Ramos (cell line): ENCODE data around the gene STIP1.

Experiments used
- in situ Hi-C: fragments of 300-500 bp; cut with MboI; formaldehyde crosslinking; loops from one replicate; pipeline ENCODE4 v1.14.3; 2022; ENCODE audit warnings: low sequenced_read_pairs; ENCODE audit not compliant: unreplicated experiment

The STIP1 gene

DNA sequence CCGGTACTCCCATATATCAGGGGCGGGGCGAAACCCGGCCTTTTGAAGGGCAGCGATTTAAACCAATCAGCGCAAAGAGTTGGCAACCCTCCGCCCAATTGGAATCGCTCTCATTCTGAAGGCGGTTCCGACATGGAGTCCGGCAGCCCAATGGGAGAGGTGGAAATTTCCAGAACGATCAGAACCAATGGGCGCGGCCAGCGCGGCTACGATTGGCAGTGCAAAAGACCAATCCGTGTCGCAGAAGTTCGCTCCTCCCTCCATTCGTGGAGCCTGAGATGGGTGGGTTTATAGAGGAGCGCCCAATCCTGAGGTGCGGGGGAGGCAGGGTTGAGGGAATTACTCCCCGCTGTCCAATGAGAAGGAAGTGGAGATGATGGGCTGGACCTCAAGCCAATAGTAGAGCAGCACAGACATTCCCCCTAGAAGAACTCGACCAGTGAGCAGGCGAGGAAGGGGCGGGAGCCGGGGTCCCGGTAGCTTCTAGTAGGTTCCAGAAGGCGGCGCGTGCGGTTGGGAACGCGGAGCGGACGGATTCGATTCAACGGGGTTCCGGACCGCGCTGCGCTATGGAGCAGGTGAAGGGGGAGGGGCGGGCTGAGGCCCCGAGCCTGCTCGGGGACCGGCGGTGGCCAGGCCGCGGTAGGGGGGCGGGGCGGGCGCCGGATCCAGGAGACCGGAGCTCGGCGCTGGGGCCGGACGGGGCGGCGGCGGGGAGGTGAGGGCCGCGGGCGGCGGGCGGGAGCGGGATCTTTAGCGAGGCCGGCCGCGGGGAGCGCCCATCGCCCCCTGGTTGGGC, at the start of gene STIP1:
TSS of gene STIP1 (plus strand) at position 479 of the 799 bp plus-strand sequence. CDS start at position 570, 91 bp downstream.
- in situ Hi-C loops = no loop called here

DNA sequence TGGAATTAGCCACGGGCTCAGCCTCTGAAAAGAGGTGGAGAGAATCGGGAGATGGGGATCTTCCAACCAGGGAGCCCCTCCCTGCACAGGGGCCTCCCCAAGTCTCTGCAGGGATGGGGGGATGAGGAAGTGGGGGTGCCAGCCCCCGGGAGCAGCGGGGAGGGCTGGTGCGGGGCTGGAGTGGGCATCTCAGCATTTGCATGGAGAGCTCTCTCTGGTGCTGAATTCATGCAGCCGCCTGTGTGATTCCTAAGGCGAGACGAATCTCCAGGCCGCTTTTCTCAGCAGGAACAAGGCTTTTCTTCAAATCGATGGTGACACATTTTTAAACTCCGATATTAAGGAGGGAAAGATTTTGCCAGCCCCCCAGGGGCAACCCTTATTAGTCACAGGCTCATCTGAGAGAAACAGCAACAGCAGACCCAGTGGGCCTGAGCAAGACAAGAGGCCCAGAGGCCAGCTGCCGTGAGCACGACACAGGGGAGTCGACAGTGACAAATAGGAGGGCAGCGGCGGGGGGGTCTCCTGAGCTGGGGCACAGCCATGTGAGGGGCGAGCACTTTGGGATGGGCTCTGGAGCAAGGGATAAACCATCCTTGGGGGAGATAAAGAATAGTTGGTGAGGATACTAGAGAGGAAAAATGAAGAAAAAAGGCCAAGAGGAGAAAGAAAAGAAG, 49.1 kb upstream of the STIP1 start:
- in situ Hi-C loops = no loop called here

DNA sequence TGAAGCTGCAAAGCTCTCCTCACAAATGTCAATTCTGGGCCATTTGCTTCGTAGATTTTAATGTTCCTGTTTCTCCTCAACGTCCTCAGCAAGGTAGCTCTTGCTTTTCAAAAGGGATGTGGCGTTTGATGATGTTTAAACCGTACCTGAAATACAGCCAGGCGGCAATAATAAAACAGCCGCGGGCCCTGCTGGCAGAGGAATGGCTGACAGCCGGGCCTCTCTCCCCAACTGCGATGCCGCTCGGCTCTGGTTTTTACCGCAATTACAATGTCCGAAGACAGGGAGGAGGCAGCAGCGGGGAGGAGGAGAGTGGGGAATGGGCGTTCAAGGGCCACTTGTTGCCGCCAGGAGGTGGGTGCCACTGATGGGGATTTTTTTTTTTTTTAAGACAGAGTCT, 47.6 kb upstream of the STIP1 start:
- in situ Hi-C loops = no loop called here

DNA sequence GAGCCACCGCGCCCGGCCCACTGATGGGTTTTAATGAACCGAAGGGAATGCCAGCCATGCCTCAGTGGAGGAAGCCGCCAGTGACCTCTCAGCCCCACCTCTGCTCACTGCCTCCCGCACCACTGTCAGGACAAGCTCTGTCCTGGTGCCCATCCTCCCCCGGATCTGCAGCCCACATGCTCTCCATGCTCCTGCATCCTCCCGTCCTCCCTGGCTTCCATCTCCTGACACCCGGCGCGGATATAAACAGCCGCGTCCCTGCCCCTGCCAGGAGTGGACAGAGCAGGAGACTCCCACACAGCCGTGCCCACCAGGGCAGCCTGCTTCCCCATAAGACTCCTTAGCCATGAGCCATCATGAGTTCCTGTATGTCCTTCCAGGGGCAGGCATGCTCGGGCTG, 46.9 kb upstream of the STIP1 start:
- in situ Hi-C loops = no loop called here

- in situ Hi-C loops = no loop called here
Observed at GRCh38 chr11:64140082-64140481, 45.9 kb upstream of the STIP1 start.

- in situ Hi-C loops = no loop called here
Observed at GRCh38 chr11:64141081-64141783, 44.7 kb upstream of the STIP1 start.

- in situ Hi-C loops = loop anchor here (5.0 kb wide), 2 partner anchors 143 to 308 kb away; partner anchors contain the start of gene MARK2
Observed at GRCh38 chr11:64144587-64145472, 41.1 kb upstream of the STIP1 start.

- in situ Hi-C loops = loop anchor here (5.0 kb wide), 2 partner anchors 144 to 309 kb away; partner anchors contain the start of gene MARK2
Observed at GRCh38 chr11:64146036-64146955, 39.7 kb upstream of the STIP1 start.

- in situ Hi-C loops = loop anchor here (5.0 kb wide), 2 partner anchors 146 to 311 kb away; partner anchors contain the start of gene MARK2
Observed at GRCh38 chr11:64148226-64148916, 37.6 kb upstream of the STIP1 start.

- in situ Hi-C loops = loop anchor here (5.0 kb wide), 2 partner anchors 147 to 312 kb away; partner anchors contain the start of gene MARK2
Observed at GRCh38 chr11:64148917-64149617, 36.9 kb upstream of the STIP1 start.

DNA sequence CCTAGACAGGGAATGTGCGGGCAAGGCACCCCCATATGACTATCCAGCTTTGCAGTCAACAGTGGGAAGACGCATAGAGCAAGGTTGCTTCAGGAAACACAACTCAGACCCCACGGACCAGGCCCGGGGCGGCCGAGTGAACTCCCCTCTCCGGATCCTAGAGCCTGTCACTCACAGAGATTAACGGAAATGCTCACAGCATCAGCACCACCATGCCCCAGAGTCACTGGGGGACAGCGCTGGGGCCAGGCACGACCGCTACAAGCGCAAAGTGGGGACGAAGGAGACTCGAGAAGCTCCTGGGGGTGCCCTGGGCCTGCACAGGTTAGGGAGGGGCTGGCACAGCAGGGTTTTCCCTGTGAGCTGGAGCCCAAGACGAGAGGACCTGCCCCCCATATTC, 35.9 kb upstream of the STIP1 start:
- in situ Hi-C loops = no loop called here

DNA sequence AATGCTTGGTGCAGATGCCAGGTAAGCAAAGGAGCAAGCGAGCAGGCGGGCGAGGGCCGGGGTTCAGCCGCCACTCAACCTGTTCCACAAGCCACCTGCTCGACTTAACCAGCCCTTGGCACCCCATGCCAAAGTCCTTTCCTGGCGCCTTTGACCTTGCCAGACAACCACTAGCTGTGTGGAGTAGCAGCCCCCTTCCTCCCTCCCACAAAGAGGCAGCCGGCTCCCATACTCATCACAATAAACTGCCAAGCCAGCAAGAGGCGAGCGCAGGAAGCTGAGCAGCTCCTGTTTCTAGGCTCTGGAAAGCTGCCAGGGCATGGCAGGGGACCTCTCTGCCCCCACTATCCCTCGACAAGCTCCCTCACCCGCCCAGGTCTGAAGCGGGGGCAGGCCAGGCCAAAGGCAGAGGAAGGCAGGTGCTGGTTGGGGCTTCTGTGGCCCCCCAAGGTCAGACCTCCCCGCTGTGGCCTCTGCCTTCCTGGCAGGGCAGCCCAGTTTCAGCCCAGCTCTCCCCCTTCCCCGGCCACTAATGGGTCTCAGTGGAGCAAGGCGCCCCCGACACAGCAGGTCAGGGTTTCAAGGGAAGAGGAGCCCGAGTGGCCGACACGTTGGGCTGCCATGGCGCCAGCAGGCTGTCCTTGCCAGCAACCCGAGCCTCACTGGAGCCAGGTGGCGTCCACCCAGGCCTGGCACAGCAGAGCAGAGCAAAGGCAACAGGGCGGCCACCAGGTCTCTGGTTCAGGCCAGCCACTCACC, 35.3 kb upstream of the STIP1 start:
- in situ Hi-C loops = no loop called here

GRCh38 chr11:64151337-64151736, 34.6 kb upstream of the STIP1 start:
- in situ Hi-C loops = no loop called here

- in situ Hi-C loops = no loop called here
Observed at GRCh38 chr11:64152841-64153691, 32.9 kb upstream of the STIP1 start.

- in situ Hi-C loops = no loop called here
Observed at GRCh38 chr11:64153812-64154211, 32.2 kb upstream of the STIP1 start.
